Measurements from ENCODE around the gene ZCCHC7.
"Not testable (repeated sequence)": the region's sequence is repeated elsewhere in the genome, so short reads cannot be mapped to it uniquely, and the experiment has no call there.

The ZCCHC7 gene

GRCh38 chr9:37382161-37382981 is 262.0 kb downstream of the ZCCHC7 start:
- DNase-seq, result no peak

DNA sequence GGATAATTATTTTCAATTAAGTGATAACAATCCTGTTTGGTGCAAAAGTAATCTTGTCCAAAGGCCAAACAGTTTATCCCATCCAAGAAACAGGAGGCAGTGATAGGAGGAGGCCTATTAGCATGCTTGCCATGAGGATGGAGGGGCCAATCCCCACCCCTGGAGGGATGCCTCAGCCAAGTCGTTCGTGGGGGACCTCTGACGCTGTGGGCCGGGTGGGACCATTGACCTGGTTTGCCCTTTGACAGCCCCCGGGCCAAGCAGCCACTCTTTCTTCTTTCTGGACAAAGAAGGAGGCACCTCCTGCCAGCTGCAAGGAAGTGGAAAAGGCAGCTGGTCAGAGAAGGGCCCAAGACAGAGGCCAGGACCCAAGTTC is 262.6 kb downstream of the ZCCHC7 start:
- no peak for DNase-seq

- DNase-seq, result no peak
These were observed 263.0 kb downstream of the ZCCHC7 start for GRCh38 chr9:37383393-37383792.

DNA sequence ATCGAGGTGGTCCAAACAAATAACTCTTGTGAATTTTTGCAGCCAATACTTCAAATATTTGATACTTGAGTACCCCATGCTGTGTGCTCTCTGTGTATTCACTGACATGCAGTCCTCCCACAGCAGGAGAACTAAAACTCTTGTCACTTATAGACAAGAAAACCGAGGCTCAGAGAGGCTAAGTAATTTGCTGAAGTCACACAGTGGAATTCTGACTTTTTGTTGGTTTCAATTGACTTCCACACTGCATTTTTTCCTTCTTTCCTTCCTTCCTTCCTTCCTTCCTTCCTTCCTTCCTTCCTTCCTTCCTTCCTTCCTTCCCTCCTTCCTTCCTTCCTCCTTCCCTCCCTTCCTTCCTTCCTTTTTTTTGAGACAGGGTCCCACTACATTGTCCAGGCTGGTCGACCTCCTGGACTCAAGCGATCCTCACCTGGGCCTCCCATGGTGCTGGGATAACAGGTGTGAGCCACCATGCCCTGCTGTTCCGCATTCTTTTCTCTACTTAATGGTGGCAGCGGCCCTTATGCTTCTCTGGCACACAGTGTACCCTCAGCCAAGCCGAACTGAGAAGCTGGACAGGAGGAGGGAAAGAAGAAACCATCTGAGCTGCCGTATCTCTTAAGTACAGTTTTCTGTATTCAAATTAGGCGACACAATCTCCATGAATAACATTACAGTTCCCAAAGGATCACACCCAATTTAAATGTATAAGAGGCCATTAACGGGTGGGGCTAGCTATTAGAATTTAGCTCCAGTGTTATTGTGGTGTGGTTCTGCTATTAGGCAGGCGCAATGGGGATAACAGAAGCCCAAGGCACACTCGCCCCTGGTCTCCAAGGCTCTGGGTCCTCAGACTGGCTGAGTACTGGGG is 263.7 kb downstream of the ZCCHC7 start:
- DNase-seq, result no peak

- DNase-seq, result no peak
These were observed 264.9 kb downstream of the ZCCHC7 start for GRCh38 chr9:37385286-37385685.

DNA sequence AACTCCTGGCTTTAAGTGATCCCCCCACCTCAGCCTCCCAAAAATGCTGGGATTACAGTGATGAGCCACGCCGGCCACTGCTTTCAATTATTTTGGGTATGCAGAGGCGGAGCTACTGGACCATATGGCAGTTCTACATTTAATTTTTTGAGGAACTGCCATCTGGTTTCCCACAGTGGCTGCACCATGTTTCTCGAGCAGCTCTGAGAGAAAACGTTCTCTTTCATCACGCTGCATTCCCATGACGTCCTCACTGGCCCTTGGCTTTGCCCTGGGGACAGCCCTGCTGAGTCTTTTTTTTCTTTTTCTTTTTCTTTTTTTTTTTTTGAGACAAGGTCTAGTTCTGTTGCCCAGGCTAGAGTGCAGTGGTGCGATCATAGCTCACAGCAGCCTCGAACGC is 266.6 kb downstream of the ZCCHC7 start:
- no peak for DNase-seq

DNA sequence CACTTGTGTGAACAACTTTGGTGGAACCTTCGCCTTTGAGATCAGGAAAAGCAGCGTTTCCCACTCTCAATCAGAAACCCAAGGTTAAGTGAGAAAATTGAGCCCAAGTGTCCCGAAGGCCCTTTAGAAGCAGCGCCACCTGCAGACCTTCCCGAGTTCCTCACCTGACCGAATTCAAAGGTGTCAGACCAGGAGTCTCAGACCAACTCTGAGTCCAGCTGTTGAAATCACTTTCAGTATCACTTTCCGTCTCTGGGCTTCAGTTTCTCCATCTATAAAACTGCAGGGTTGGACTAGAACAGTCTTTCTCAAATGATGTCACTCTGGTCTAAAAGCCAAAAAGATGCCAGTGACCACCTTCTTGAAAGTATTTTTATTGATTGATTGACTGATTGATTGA is 270.4 kb downstream of the ZCCHC7 start:
- no peak for DNase-seq

DNA sequence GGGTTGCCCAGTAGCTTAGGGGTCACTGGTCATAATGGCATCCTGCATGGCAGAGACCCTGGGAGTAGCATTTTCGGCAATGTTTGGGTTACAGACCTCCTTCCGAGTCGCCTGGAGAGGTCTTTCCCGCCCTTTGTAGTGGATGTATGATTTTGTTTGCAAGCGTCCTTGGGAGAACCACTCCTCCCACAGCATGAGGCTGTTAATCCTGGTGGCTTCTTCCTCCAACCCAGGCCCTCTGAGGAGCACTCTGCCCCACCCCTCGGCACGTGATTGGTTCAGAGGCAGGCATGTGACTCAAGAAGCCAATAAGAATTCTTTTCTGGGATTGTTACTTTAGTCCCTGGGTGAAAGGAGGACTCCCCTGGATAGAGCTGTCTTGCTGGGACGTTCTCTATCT is 271.9 kb downstream of the ZCCHC7 start:
- no peak for DNase-seq

- DNase-seq, result no peak
These were observed 274.9 kb downstream of the ZCCHC7 start for GRCh38 chr9:37395229-37395628.

DNA sequence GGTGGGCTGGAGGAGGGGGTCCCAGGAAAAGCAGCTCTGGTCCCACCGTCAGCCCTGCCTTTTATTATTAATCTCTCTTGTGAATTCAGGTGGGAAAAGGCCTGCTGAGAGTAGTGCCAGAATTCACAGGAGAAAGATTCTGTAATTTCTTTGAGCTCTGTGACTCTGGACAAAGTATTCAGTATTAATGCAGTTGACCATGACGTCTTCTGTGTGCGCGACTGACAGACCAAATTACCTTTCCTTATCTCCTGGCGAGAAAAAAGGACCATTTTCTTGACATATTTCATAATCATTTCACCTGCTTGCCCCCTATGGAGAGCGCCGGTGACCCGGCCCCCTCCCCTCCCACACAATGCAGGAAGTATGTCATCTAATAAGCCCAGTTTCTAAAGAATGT is 275.3 kb downstream of the ZCCHC7 start:
- no peak for DNase-seq

GRCh38 chr9:37397948-37398347 is 277.6 kb downstream of the ZCCHC7 start:
- DNase-seq, result not testable (repeated sequence)

DNA sequence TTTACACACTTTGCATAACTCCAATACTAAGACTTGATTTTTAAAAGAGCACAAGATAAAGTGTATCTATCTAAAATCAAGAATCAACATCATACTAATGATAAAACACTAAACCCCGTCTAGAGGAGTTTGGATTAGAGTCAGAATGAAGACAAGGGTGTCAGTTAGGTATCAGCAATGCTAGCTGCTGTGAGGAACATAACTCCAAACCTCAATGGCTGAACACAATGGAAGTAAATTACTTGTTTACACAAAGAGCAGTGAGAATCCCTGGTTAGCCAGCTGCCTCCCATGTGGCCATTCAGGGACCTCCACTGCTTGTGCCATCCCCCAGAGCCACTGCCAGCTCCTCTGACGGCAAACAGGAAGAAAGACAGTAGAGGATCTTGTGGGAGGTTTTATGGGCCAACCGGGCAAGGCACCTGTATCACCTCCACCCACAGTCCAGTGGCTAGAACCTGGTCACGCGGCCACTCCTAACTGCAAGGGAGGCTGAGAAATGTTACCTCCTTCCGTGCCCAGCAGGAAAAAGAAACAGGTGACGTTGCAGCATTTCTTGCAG is 278.2 kb downstream of the ZCCHC7 start:
- DNase-seq, result no peak

- no peak for DNase-seq
These were observed 279.0 kb downstream of the ZCCHC7 start for GRCh38 chr9:37399336-37399735.

DNA sequence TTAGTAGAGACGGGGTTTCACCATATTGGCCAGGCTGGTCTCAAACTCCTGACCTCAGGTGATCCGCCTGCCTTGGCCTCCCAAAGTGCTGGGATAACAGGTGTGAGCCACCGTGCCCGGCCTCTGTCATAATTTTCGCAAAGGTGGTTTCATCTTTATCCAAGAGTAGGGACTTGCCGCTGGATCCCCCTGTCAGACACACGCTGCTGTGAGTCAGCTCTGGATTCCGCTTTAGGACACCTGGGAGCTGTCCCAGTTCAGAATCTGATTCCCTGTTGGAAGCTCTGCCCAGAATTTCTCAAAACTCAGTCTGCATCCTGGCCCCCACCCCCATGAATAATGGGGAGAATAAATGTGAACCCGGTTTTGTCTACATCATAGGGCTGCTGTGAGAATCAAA is 284.2 kb downstream of the ZCCHC7 start:
- no peak for DNase-seq

DNA sequence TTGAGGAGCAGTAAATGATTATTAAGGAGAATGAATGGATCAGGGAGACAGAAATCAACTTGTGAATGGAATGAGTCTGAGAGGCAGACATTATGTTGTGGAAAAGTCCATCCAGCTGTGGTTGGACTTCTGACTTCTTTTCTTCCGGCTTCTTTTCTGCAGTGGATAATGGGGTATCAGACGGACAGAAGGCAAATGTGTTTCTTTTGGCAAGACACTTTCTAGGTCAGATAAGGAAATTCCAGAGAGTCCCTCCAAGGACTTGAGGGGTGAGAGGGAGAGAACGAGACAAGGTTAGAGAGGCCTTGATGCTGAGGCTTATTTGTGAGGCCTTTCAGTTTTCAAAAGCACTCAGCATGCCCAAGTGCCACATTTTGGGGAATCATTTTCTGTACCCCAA is 285.0 kb downstream of the ZCCHC7 start:
- DNase-seq, result no peak

DNA sequence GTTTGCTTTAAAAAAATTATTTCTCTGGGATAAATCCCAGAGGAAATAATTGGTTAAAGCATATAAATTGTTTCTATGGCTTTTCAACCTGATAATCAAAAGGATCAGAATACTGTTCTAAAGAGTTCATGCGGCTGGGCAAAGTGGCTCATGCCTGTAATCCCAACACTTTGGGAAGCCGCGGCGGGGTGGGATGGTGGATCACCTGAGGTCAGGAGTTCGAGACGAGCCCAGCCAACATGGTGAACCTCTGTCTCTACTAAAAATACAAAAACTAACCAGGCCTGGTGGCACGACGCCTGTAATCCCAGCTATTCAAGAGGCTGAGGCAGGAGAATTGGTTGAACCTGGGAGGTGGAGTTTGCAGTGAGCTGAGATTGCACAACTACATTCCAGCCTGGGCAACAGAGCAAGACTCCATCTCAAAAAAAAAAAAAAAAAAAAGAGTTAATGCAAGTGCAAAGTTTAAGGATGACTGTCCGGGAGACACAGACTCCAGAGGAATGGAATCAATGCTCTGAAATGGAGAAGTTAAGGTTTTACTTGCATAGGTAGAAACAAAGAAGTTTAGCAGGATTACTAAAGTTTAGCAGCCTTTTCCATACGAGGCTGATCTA is 285.5 kb downstream of the ZCCHC7 start:
- no peak for DNase-seq

DNA sequence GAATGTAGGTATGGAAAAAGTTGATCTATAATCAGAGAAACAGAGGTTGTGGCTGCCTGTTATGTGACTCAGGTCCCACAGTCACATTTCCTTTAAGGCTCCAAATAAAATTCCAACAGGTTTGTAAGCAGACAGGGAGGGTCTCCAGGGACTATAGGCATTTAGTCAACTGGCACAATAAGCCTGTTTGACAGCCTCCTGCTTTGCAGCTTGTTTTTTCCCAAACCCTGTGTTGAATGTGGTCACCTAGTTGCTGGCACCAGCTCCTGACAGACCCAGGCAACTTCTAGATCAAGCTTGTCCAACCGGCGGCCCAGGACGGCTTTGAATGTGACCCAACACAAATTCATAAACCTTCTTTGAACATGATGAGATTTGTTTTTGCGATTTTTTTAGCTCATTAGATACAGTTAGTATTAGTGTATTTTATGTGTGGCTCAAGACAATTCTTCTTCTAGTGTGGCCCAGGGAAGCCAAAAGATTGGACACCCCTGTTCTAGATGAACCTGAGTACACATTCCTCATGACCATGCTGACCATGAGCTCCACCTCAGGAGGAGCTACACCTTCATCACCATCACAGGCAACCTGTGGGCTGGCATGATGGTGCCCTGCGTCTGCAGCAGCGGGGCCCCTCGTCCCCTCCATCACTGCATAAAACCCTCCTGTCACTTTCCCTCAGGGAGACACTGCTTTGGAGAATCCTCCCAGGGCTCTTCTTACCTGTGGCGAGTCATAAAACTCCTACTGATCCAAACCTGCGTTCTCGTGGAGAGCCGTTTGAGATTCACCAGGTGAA is 286.4 kb downstream of the ZCCHC7 start:
- no peak for DNase-seq

- DNase-seq, result no peak
These were observed 287.1 kb downstream of the ZCCHC7 start for GRCh38 chr9:37407468-37407867.
